ENCODE results near the gene SORCS3.

- TF ChIP-seq CTCF (IDR thresholded peaks at IDR 0.05) (no peak), POLR2A (IDR thresholded peaks at IDR 0.05) (no peak), POLR2AphosphoS5 (IDR thresholded peaks at IDR 0.05) (no peak)
Observed at GRCh38 chr10:104947314-104947713, 306.2 kb downstream of the SORCS3 start.
